IMR-90 (cell line): ENCODE results near the gene NEURL2.

Experiments
- CTCF ChIP-seq: conservative IDR thresholded peaks from 2 replicates; pipeline ENCODE4 v1.5.1; 2012; ENCODE audit warnings: mild to moderate bottlenecking, low read depth, low read length, improper control_type of control experiment
- POLR2A ChIP-seq: IDR thresholded peaks from 2 replicates; pipeline ENCODE4 v1.6.1; 2012; ENCODE audit warnings: mild to moderate bottlenecking, low read depth, low read length

DNA sequence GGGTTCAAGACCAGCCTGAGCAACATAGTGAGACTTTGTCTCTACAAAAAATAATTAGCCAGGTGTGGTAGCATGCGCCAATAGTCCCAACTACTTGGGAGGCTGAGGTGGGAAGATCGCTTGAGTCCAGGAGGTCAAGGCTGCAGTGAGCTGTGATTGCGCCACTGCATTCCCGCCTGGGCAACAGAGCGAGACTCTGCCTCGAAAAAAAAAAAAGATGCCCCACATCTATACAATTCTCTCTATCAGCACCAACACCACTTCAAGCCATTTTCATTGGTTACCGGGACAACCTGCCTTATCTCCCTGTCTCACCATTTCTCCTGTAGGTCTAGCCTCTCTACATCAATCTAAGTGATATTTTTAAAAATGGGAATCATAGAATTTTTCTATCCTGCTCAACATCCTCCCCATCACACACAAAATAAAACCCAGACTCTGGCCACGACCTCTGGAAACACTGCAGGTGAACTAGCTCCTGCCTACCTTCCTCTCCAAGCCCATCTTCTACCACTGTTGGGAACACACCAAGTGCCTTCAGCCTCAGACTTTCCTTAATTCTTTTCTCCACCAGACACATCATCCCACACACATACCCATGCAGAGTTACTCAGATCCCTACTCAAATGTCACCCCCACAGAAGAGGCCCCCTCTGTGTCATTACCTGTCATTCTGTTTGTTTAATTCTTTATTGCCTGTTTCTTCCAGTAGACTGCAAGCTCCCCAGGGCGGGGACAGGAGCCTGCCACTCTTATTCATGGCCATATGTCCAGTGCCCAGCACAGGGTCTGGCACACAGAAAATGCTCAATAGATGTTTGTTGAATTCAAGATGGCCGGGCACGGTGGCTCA, 30.6 kb upstream of the NEURL2 start:
- TF ChIP-seq CTCF: no peak
- no peak for TF ChIP-seq POLR2A
